NK-92 treated with Interleukin-12 subunit alpha and Interleukin-12 subunit beta, amount 100 ng/mL, for 24 hours (cell line): ENCODE data around the gene EFHD1.
"Not testable (repeated sequence)": the region's sequence is repeated elsewhere in the genome, so short reads cannot be mapped to it uniquely, and the experiment has no call there.

Experiments used
- DNase-seq: peaks from one replicate; lab custom pipeline; 2025; lab: John Stamatoyannopoulos, UW

EFHD1 gene

GRCh38 chr2:232621186-232621585 lies 12.2 kb upstream of the EFHD1 start:
- no peak for DNase-seq

DNA sequence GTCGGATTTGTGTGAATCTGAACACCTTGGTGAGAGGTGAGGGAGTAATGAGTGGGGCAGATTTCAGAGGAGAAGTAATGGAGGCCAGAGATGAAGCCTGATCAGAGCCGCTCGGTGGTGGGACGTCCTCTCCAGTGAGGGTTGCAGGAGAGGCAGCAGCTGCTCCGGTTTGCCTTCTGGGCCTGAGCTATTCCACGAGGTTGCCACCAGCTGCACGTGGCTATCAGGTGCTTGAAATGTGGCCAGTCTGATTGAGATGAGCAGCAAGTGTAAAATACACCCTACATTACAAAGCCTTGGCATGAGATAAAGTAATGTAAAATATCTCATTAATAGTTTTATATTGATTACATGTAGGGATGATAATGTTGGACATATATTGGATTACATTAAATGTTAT lies 10.8 kb upstream of the EFHD1 start:
- no peak for DNase-seq

DNA sequence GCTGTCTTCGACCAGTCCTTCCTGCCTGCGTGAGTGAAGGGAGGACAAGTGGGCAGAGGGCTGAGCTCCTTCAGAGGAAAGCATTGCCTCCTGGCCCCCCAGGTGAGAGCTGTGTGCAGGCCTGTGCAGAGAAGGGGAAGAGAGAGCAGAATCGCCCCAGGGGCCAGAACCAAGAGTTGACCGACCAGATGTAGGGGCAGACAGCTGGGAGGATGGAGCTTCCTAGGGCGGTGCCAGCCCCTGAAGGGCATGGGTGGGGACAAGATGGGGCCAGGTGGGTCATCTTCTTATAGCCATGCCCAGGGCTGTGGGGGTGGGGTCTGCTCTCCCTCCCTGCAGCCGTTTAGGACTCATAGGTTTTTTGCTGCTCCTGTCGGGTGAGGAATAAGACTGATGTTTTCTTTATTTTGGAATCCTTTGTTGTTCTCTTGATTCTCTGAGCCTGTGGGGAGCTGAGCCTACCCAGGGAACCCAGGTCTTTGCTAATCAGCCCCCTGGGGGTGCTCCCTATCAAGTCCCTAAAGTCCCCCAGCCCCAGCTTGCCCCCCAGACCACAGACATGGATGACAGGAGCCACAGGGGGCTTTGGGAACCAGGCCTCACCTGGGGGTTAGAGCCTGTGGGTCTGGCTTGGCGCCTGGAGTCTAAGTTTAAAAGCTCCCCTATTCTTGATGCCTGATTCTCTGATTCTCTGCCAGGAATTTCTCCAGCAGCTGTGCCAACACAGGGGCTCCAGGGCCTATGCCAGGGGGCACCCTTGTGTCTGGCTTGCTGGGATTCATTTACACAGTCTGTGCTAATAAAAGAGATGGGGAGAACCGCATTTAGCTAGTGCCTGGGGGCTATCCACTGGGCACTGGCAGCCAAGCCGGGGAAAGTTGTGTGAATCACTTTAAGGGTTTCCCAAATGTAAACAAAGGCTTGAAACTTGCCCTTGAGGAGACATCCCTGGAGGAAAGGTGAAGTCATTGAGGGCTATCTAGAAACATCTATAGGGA lies 9.3 kb upstream of the EFHD1 start:
- no peak for DNase-seq

GRCh38 chr2:232626584-232626983 lies 6.8 kb upstream of the EFHD1 start:
- no peak for DNase-seq

DNA sequence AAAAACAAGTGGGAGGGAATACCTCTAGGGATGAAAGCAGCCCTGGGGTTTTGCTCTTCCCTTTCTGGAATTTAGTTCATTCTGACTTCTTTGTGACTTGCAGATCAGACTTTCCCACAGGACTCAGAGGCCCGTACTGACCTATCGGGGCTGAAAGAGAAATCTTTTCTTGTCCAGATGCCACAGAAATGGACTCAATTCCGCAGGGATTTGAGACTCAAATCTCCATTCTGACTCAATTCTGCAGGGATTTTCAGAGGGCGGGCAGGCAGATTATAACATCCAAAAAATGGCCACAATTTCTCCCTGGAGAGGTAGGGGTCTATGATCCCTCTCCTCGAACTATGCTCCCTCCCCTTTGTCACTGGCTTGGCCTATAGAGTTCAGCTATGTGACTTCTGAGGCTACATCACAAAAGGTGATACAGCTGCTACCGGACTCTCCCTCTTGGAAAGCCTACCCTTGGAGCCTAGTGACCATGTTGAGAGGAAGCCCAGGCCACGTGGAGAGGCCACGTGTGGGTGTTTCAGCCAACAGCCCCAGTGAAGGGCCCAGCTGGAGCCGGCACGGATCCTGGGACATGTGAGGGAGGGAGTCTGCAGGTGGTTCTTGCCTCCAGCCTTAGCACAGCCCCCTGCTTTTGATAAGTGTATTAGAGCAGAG lies 4.8 kb upstream of the EFHD1 start:
- DNase-seq: no peak

- no peak for DNase-seq
Observed at GRCh38 chr2:232629129-232629475, 4.3 kb upstream of the EFHD1 start.

DNA sequence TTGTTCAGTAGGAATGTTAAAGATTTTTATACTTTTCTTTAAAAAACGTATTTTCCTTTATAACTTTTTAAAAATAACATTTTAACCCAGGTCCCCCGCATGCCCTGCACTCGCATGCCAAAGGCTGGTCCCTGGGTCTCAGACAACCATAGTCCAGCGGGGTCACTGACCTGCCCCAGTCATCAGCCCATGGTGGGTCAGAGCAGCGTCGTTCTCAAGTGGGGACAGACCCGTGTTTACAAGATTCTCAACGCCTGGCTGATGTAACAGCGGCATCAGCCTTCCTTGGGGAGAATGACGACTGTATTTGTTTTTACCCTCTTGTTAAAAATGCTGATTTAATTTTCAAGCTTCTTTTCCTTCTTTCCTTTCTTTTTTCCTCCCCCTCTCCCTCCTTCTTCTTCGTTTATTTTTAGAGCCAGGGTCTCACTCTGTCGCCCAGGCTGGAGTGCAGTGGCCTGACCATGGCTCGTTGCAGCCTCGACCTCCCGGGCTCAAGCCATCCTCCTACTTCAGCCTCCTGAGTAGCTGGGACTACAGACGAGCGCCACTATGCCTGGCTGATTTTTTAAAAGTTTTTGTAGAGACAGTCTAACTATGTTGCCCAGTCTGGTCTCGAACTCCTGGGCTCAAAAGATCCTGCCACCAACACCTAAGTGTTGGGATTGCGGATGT lies 1.0 kb upstream of the EFHD1 start:
- no peak for DNase-seq

GRCh38 chr2:232632904-232633412 lies 446 bp upstream of the EFHD1 start:
- DNase-seq: no peak

- DNase-seq: no peak
Observed at GRCh38 chr2:232634206-232635150, 1.1 kb downstream of the EFHD1 start.

GRCh38 chr2:232635376-232635775 lies 2.0 kb downstream of the EFHD1 start:
- not testable (repeated sequence) for DNase-seq

- no peak for DNase-seq
Observed at GRCh38 chr2:232635820-232636219, 2.4 kb downstream of the EFHD1 start.

DNA sequence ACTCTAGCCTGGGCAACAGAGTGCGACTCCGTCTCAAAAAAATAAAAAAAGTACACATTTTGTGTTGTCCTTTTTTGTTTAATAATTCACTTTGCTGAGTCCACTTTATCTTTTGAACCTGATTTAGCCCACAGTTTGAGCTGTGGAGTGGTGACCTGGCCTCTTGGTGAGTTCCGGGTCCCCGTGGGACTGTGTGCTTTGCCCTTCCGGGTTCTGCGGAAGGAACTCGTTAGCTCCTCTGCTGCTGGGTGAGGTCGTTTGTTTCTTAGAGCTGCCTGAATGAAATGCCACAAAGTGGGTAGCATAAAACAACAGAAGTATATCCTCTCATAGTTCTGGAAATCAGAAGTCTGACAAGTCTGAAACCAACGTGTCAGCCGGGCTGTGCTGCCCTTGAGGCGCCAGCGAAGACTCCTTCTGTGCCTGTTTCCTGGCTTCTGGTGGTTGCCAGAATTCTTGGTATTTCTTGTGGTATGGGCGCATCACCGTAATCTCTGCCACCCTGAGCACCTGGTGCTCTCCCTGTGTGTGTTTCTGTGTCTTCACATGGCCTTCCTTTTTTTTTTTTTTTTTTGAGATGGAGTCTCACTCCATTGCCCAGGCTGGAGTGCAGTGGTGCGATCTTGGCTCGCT lies 3.5 kb downstream of the EFHD1 start:
- no peak for DNase-seq

GRCh38 chr2:232637866-232638583 lies 4.6 kb downstream of the EFHD1 start:
- no peak for DNase-seq

DNA sequence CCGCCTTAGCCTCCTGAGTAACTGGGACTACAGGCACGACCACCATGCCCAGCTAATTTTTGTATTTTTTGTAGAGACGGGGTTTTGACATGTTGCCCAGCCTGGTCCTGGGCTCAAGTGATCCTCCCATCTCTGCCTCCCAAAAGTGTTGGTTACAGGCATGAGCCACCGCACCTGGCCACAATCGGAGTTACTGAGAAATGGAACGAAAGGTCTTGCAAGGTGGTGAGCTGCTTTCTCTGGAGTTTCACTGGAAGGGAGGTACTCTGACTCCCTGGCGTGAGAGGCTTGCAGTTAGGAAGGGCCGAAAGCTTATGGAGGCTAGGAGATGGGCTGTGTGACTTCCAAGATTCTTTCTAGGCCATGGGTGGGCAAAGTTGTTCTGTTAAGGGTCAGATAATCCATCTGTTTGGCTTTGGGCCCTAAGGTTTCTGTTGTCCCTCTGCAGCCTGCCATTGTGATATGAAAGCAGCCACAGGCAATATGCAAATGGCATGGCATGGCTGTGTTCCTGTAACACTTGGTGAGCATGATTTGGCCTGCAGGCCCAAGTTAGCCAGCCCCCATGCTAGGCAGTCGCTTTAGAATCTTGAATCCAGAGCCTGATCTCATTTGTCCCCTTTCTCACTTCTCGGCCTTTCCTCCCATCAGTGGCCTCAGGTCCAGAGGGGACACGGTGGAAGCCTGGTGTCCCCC lies 7.9 kb downstream of the EFHD1 start:
- no peak for DNase-seq

DNA sequence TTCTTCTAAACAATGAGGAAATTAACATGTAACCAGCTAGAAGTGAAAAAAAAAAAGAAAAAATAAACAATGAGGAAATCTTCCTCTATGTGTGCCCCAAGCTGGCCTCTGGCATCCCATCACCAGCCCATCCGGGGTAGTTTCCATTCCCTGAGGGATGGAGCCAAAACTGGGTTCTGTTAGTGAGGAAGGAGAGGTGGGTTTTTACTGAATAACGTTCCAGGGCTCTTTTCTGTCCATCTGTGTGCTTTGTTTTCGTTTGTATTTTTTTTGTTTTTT lies 9.7 kb downstream of the EFHD1 start:
- DNase-seq: no peak

GRCh38 chr2:232643813-232644347 lies 10.5 kb downstream of the EFHD1 start:
- no peak for DNase-seq

GRCh38 chr2:232645061-232645460 lies 11.7 kb downstream of the EFHD1 start:
- DNase-seq: no peak

DNA sequence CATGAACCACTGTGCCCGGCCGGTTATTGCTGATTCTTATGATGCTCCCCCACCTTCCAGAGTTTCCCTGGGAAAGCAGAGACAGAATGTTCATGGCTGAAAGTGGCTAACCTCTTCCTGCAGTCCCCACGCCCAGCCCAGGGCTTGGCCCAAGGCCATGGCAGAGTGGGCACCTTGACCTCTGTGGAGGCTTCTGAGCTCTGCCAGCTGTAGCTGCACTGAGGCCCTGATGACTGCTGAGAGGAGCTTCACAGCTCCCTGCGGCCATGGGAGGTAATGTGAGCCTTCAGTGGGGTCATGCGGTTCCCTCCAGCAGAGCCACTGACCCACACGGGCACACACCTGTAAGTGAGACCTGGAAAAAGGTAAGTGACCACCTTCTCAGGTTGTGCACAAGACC lies 13.3 kb downstream of the EFHD1 start:
- DNase-seq: no peak

DNA sequence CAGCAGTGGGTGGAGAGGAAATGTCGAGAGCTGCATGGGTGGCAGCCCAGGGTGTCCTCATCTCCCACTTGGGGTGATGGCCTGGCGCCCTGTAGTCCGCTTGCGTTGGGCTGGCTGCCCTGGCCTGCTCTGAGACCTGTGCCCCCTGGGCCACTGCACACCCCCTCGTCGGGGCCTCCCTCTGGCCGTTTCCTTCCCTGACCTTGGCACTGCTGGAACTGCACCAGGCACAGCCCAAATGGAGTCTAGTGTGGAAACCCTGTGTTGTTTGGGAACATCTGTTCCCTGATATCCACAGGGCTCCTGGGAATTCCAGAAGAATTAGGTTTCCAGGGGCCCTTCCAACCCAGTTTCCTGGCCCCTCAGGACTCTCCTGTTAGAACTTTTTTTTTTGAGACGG lies 13.9 kb downstream of the EFHD1 start:
- no peak for DNase-seq

DNA sequence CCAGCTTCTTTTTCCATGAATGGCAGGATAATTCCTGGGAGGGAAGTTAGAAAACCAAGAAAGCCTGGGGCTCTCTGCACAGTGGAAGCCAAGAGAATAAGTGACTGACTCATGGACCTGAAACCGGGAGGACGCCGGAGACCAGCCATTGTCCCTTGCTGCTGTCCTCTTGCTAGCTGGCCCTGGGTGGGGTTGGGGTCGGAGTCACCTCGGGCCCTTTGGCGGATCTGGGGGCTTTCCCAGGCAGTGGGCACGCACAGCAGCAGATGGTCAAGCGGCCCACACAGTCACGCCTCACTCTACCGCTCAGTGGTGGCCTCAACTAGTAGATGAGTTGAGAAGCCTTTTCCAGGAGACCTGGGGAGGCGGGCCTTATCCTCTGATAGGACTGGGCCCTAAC lies 15.6 kb downstream of the EFHD1 start:
- no peak for DNase-seq
